Peyer's patch (tissue), 4 donors: ENCODE measurements around the gene ZNF385D. TPM values are rescaled to one million over a fixed set of nuclear protein-coding genes. Genes with fewer than 3 reads are reported as not detected.

Experiments
- DNase-seq, 3 donors: peaks; one replicate each; pipeline ENCODE4 v3.0.0-alpha.2; 2017 to 2019
- H3K27ac ChIP-seq, 4 donors: fragments of 200-600 bp; sonication (generic); one replicate each; pipeline ENCODE4 v1.5.1; 2016 to 2019
- H3K27me3 ChIP-seq, 2 donors: fragments of 200-600 bp; sonication (generic); one replicate each; pipeline ENCODE4 v1.5.1; 2019
- H3K36me3 ChIP-seq, 3 donors: fragments of 200-600 bp; sonication (generic); one replicate each; pipeline ENCODE4 v1.5.1; 2016 to 2019
- H3K4me1 ChIP-seq, 4 donors: fragments of 200-600 bp; sonication (generic); one replicate each; pipeline ENCODE4 v1.5.1; 2016 to 2019
- H3K4me3 ChIP-seq, 4 donors: fragments of 200-600 bp; sonication (generic); 1 replicate in 3 of 4; 2 replicates in 1 of 4; pipeline ENCODE4 v1.5.1; 2016 to 2019; ENCODE audit warnings: mild to moderate bottlenecking in 1 of 4
- H3K9me3 ChIP-seq, 4 donors: fragments of 200-600 bp; sonication (generic); one replicate each; pipeline ENCODE4 v1.5.1; 2016 to 2019; ENCODE audit warnings: mild to moderate bottlenecking in 1 of 4
- CTCF ChIP-seq, 6 experiments: fragments of 450-650 bp in 4 of 6; fragments of 200-600 bp in 2 of 6; sonication (generic) in 1 of 6; IDR thresholded peaks; one replicate each; pipeline ENCODE4 v1.5.1; 2017 to 2019; ENCODE audit warnings: antibody characterized with exemption in 6 of 6, mild to moderate bottlenecking in 3 of 6, moderate library complexity in 1 of 6
- POLR2A ChIP-seq, 2 donors: fragments of 450-650 bp; IDR thresholded peaks; one replicate each; pipeline ENCODE4 v1.5.1; 2017; ENCODE audit warnings: antibody characterized with exemption in 2 of 2, mild to moderate bottlenecking in 2 of 2, moderate library complexity in 2 of 2
- total RNA-seq, 4 donors: library from RNA; depleted of rRNA; stranded (reverse); fragments of >200 nt; gene quantifications; one replicate each; pipeline ENCODE4 v1.1.0, GENCODE V29; 2016

The ZNF385D gene
- total RNA-seq, 4 donors from 2014 or later, result 1.1 to 3.3 (median 1.8) TPM

DNA sequence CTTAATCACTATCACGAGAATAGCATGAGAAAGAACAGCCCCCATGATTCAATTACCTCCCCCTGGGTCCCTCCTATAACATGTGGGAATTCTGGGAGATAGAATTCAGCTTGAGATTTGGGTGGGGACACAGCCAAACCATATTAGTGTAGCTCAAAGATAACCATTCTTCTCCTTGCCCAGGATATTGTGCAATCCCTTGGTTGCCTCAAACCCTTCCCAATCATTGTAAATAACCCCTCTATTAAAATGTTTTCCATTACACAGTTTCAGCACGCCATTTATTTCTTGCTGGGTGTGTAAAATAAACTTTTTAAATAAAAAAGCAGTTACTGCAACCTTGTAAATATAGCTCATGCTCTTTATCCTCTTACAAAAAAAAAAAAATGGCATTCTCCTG, 47.7 kb downstream of the ZNF385D start:
- H3K27me3 ChIP-seq, result no peaks in the 10 kb centered on the region
- H3K9me3 ChIP-seq, result no peaks in the 10 kb centered on the region
- H3K36me3 ChIP-seq, result no peaks in the 10 kb centered on the region
- TF ChIP-seq POLR2A (IDR thresholded peaks at IDR 0.05) (no peak), CTCF (IDR thresholded peaks at IDR 0.05) (no peak)
- no peak overlapping the region for H3K27ac ChIP-seq
- DNase-seq, result no peak
- H3K4me3 ChIP-seq, result no peak overlapping the region
- H3K4me1 ChIP-seq, result no peaks in the 10 kb centered on the region

DNA sequence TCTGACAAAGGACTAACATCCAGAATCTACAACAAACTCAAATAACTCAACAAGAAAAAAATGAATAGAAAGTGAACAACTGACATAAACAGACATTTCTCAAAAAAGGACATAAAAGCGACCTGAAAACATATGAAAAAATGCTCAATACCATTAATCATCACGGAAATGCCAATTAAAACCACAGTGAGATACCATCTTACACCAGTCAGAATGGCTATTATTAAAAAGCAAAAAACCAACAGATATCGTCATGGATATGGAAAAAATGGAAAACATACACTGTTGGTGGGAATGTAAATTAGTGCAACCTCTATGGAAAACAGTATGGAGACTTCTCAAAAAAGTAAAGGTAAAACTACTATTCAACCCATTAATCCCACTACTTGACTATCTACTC, 53.3 kb downstream of the ZNF385D start:
- no peaks in the 10 kb centered on the region for H3K4me1 ChIP-seq
- no peaks in the 10 kb centered on the region for H3K36me3 ChIP-seq
- no peak for DNase-seq
- no peaks in the 10 kb centered on the region for H3K9me3 ChIP-seq
- no peaks in the 10 kb centered on the region for H3K27me3 ChIP-seq
- H3K4me3 ChIP-seq, result no peak overlapping the region
- TF ChIP-seq POLR2A (IDR thresholded peaks at IDR 0.05) (no peak), CTCF (IDR thresholded peaks at IDR 0.05) (no peak)
- H3K27ac ChIP-seq, result no peak overlapping the region

DNA sequence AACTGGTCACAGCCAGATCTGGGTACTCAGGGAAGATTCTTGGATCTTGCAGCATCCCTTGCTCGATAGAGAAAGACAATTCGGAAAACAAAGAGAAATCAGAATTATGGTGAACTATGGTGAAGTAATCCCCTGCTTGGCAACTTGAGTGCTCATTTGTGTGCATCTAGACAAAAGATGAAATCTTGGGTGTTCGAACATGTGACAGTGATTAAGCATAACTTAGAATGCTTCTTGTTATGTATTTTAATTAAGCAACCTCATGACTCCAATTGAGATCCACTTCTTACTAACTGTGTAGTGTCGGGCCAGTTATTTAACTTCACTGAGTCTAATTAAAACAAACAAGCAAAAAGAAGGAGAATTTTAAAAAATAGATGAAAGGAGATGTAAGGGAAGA, 56.5 kb downstream of the ZNF385D start:
- Histone ChIP-seq H3K4me3 (no peak overlapping the region), H3K4me1 (no peaks in the 10 kb centered on the region), H3K27me3 (no peaks in the 10 kb centered on the region), H3K36me3 (no peaks in the 10 kb centered on the region), H3K27ac (no peak overlapping the region), H3K9me3 (no peaks in the 10 kb centered on the region)
- TF ChIP-seq POLR2A (IDR thresholded peaks at IDR 0.05) (no peak), CTCF (IDR thresholded peaks at IDR 0.05) (no peak)
- DNase-seq, result no peak

GRCh38 chr3:21691036-21691435, 60.0 kb downstream of the ZNF385D start:
- no peaks in the 10 kb centered on the region for H3K4me1 ChIP-seq
- no peak for TF ChIP-seq POLR2A (IDR thresholded peaks at IDR 0.05)
- TF ChIP-seq CTCF (IDR thresholded peaks at IDR 0.05), result no peak

DNA sequence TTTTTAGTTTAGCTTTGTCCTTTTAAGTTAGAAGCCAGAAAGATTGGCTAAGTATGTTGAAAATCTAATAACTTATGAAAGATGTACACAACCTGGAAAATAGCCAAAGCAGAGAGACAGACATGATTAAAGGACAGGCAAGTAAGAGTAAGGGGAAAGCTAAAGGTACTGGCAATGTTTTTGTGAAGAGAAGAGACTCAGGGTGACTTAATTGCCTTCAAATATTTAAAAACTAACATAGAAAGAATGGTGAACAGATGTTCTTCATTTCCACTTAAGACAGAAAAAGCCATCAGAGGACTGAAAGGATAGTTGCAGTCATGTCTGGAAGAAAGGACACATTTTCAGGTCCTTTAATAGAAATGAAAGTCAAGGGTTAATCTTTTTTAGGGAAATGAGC, 68.8 kb downstream of the ZNF385D start:
- no peaks in the 10 kb centered on the region for H3K9me3 ChIP-seq
- H3K36me3 ChIP-seq, result no peaks in the 10 kb centered on the region
- no peak for DNase-seq
- no peak overlapping the region for H3K27ac ChIP-seq
- H3K4me3 ChIP-seq, result no peak overlapping the region
- no peak for TF ChIP-seq CTCF (IDR thresholded peaks at IDR 0.05)
- TF ChIP-seq POLR2A (IDR thresholded peaks at IDR 0.05), result no peak
- H3K27me3 ChIP-seq, result no peaks in the 10 kb centered on the region
- no peaks in the 10 kb centered on the region for H3K4me1 ChIP-seq

More at GRCh38 chr3:21691036-21691435, 60.0 kb downstream of the ZNF385D start:
- H3K27ac ChIP-seq, result no peak overlapping the region
- no peak for DNase-seq
- no peaks in the 10 kb centered on the region for H3K27me3 ChIP-seq
- no peaks in the 10 kb centered on the region for H3K36me3 ChIP-seq
- H3K4me3 ChIP-seq, result no peak overlapping the region
- no peaks in the 10 kb centered on the region for H3K9me3 ChIP-seq

DNA sequence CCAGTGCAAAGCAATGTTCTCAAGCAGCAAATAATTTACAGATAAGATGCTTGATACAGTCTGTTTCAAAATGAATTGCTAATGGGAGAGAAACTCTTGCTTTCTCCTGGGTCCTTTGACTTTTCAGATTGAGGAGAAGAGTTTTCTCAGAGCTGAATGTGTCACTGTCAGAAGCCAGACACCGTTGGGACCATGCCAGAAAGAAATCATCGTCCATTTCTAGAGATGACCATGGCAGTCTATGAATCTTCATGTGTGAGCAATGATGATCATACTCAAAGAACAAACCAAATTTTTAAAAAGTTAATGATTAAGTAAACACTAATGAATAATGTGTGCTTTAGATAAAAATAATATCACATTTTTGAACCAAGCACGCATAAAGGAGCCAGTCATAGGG, 77.6 kb downstream of the ZNF385D start:
- Histone ChIP-seq H3K4me1 (no peaks in the 10 kb centered on the region), H3K9me3 (no peaks in the 10 kb centered on the region), H3K4me3 (no peak overlapping the region), H3K27me3 (no peaks in the 10 kb centered on the region), H3K27ac (no peak overlapping the region), H3K36me3 (no peaks in the 10 kb centered on the region)
- no peak for DNase-seq
- TF ChIP-seq CTCF (IDR thresholded peaks at IDR 0.05), result no peak
- TF ChIP-seq POLR2A (IDR thresholded peaks at IDR 0.05), result no peak
